GM19035 (cell line): Measurements from ENCODE around the gene GFRA3.
"Not testable (repeated sequence)": the region's sequence is repeated elsewhere in the genome, so short reads cannot be mapped to it uniquely, and the experiment has no call there.

Experiments used
- ATAC-seq: cut with Tn5 transposase; IDR thresholded peaks from one replicate; pipeline ENCODE4 v1.9.1; 2021; ENCODE audit not compliant: unreplicated experiment

GFRA3 gene

DNA sequence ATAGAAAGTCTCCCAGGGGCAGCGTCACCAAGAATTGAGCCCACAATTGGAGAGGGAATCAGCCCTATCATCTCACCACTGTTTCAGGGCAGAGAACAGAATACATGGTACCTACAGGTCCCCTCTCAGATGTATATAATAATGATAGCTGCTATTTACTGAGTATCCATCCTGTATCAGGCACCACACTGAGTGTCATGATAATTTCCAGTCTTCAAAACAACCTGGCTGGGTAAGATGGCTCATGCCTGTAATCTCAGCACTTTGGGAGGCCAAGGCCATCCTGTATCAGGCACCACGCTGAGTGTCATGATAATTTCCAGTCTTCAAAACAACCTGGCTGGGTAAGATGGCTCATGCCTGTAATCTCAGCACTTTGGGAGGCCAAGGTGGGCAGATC lies 26.6 kb downstream of the GFRA3 start:
- not testable (repeated sequence) for ATAC-seq

DNA sequence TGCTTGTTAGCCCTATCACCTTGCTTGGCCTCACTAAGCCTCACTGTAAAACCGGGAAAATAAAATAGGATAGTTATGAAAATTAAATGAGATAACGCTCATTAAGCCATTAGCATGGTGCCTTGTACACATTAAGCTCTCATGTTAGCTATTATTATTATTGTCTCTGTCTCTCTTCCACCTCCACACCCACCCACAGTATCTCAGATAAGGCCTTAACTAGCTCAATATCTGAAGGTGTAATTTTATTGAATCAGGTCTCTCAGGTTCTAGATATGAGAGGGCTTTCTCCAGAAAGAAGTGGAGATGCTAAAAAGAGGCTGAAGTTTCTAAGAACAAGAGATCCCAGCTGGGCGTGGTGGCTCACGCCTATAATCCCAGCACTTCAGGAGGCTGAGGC lies 27.6 kb downstream of the GFRA3 start:
- ATAC-seq: no peak

DNA sequence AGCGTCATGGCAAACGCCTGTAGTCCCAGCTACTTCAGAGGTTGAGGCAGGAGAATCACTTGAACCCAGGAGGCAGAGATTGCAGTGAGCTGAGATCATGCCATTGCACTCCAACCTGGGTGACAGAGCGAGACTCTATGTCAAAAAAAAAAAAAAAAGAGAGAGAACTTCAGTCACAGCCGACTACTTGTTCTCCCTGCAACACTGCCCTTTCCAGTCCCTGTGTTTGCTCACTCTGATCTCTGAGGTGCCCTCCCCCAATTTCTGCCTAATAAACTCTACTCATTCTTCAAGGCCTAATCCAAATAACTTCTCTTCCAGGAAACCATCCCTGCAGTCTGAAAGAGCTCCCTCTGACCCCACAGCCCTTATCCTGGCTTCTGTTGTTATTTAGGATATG lies 28.1 kb downstream of the GFRA3 start:
- ATAC-seq: no peak

DNA sequence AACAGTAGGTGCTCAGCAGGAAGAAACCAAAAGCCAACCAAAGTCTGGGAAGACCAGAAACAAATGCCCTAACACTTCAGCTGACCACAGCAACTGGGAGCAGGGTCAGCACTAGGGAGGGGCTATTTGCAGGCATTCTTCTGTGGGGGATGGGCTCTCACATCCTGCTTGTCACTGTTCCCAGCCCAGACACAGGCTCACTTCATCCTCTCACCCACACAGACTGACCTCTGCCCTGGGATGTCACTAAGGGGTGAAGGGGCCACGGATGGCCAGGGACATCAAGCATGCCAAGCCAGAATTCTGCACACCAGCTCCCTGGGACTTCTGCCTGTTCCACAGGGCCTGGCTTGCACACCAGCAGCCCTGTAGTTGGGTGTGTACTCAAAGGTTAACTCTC lies 28.7 kb downstream of the GFRA3 start:
- no peak for ATAC-seq

DNA sequence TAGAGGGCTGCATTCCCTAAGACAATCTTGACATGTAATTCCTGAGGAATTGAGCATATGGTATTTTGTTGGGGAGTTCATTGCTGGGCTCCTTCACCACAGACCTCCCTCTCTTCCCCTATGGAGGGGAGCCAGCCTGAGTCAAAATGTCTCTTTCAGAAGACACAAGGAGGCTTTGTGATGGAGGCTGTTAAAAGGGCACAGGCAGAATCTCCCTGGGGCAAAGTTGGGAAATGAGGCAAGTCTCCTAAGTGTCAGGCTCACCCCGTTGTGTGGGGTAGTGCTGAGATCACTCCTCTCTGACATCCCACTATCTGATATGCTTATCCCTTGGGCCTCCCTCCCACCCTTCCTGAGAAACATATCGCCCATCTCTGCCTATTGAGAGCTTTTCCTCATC lies 30.6 kb downstream of the GFRA3 start:
- ATAC-seq: no peak

DNA sequence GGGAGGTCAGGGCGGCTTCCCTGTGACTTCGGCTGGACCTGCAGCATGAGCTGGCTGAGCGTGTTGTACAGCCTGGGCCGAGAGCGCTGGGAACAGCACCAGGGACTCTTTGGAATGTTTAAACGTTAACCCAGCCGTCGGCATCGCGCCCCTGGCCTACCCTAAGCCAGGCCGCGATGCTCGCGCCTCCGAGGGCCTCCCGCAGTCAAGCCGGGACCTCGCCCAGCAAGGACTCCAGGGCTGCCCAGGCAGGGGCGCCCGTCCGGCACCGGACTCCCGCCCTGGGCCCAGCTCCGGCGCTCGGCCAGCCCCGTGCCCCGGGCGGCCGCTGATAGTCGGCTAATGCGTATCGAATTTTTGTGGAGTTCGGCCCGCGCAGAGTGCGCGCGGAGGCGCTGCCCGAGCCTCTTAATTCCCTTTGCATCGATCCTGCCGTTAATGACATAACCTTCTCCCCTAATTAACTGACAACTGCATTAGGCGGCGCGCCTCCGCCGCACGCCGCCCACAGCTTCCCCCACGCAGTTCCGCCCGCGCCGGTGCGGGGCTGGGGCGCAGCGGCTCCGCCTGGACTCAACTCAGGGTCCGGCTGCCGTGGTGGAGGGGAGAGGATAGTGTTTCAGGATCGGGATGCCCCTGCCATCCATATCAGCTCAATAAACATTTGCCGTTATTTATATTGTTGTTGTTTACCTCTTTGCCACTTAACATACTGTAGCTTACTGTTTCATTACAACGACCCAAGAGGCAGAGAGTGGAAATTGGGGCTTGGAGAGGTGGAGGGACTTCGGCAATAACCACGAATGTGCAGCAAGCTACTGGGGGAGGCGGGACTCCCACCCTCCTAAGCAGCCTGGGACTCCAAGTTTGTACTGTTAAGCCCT lies 32.5 kb downstream of the GFRA3 start:
- ATAC-seq: no peak

DNA sequence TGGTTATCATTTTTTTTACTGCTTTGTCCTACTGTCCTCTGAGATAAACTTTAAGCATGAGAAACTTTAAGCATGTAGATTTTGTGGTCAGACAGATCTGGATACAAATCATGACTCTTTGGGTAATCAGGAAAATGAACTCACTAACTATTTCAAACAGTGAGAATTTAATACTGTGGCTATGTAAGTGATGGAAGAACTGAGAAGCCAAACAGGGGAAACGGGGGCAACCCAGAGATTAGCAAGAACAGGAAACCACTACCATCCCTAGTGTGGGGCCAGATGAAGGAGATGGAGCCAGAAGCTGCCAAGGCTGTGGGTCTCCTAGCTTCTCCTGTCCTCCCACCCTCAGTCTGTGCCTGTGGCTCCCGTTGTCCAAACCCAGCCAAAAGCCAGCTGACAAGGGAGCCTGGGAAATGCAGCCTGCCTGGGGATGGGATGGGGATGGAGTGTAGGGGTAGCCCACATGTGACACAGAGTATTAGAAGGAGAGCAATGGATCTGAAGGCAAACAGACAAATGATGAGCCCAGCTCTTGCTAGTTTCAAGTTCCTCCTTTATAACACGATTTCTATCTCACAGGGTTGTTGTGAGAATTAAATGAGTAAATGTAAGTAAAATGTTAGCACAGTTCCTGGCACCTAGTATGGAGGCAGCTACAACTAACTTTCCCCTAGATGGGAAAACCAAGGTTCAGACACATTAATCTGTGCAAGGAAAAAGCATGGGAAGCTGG lies 33.6 kb downstream of the GFRA3 start:
- ATAC-seq: no peak

DNA sequence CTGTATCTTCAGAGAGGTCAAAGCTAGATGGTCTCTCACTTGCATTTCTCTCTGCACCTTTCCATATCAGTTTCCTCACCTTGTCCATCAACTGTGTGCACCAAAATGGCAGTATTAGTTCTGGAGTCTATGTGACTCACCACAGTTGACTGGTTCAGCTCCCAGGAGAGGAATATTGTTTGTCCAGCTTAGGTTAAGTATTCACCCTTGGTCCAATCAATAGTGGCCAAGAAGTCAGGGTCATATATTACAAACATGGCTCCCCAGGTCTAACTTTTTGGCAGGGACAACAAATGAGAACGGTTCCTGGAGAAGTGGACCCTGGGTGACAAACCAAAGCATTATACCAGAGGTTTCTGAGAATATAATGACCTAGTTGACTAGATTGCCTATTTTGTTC lies 36.4 kb downstream of the GFRA3 start:
- ATAC-seq: no peak

DNA sequence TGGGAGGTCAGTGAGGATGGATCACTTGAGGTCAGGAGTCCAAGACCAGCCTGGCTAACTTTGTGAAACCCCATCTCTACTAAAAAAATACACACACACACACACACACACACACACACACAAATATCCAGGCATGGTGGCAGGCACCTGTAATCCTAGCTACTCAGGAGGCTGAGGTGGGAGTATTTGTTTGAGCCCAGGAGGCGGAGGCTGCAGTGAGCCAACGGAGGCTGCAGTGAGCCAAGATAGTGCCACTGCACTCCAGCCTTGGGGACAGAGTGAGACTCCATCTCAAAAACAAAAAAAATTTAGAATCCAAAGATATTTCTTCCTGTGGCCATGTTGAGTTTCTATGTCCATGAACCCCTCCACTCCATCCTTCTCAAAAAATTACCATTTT lies 39.8 kb downstream of the GFRA3 start:
- ATAC-seq: no peak

DNA sequence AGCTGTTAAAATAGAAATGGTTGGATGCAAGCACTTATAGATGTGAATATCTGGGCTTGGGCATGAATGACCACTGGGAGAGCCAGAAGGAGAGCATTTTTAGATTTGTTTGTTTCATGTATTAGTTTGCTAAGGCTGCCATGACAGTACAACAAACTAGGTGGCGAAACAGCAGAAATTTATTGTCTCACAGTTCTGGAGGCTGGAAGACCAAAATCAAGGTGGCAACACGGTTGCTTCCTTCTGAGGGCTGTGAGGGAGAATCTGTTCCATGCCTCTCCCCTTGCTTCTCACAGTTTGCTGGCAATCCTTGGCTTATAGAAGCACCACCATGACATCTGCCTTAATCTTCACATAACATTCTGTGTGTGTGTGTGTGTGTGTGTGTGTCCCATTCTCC lies 41.1 kb downstream of the GFRA3 start:
- no peak for ATAC-seq

DNA sequence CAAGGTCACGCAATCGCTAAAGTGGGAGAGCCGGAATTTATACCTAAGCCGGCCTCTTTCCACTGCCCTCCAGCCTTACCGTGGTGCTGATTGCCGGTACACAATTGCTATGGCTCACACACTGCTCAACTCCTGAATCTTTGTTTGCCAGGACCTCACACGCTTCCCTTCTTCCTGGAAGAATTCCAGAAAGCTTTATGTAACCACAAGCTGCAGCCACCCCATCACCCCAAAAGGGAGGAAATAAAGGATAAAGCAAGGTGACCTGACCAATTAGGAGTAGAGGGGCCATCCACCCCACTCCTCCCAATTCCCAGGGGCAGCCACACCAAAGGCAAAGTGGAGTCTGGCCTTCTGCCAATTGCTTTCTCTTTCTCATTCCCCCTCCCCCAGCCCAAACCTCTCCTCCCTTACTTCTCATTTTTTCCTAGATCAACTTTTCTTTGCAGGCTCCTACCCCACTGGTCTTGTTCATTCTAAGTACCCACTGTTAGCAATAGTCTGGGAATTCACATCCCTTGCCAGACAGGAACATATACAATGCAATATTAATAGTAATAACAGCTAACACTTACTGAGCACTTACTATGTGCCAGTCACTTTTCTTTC lies 43.3 kb downstream of the GFRA3 start:
- no peak for ATAC-seq

DNA sequence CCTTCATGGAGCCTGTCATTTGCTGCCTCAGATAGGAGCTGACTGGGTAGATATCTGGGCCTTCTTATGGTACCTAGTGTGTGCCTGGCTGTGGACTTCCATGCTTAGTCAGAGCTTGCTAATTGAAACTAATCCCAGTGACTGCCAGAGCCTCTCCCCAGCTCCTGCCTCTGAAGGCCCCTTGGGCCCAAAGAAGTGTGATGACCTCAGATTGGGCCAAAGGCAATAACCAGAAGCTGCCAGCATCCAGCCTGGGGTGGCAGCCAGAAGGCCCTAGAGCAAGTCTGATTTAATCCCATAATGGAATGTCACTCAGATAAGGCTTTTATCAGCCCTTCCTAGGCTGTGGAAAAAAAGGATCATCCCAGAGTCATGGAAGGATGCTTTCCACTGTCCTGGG lies 44.2 kb downstream of the GFRA3 start:
- no peak for ATAC-seq

DNA sequence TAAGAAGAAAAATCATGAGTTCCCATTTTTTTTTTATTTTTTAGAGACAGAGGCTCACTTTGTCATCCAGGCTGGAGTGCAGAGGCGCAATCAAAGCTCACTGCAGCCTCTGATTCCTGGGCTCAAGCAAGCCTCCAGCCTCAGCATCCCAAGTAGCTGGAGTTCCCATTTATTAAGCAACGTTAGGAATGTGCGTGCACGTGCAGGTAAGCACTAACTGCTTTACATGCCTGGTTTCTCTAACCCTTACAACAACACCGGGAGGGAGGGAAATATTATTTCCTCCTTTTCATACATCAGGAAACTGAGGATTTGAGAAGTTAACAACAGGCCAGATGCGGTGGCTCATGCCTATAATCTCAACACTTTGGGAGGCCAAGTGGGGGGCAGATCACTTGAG lies 45.0 kb downstream of the GFRA3 start:
- ATAC-seq: no peak

DNA sequence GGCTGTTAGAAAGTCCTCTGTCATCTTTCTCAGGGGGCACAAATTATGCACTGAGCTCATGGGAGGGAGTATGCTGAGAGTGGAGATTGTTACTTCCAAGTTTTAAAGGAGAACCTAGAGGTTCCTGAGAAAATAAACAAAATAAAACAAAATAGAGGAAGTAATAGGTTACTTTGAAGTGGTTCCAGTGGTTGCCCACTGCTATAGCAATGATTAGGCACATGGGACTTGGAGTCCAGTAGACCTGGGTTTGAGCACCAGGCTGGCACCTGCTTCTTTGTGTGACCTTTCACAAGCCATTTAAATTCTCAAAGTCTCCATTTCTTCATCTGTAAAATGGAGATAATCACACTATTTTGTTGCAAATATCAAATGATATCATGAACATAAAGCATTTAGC lies 47.5 kb downstream of the GFRA3 start:
- ATAC-seq: no peak

DNA sequence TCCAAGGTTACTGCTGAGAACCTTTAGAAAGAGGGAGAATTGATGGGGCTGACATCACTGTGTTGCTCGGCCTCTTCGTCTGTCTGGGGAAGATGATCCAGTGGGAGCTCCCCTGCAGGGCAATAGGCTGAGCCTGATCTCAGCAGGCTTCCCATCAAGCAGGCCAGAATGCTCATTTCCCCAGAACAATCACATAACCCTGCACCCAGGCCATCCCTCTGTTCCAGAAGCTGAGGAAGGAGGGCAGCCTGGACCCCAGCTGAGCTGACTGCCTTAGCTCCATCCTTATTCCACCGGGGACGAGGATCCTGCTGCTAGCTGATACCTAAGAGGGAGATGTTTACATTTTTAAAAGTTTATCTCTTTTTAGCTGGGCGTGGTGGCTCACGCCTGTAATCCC lies 49.7 kb downstream of the GFRA3 start:
- ATAC-seq: no peak

DNA sequence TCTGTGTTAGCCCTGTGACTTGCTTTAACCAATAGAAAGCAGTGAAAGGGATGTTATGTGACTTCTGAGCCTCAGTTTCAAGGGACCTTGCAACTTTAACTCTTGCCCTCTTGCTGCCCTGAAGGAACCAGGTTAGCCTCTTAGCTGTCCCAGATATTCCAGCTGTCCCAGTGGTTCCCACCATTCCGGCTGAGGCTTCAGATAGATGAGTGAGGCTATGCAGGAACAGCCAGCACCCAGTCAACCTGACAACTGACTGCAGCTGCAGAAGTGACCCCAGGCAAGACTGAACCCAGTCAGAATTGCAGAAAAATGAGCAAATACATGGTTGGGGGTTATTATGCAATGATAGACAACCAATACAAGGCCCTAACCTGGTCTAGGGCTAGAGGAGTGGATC lies 50.9 kb downstream of the GFRA3 start:
- ATAC-seq: no peak

DNA sequence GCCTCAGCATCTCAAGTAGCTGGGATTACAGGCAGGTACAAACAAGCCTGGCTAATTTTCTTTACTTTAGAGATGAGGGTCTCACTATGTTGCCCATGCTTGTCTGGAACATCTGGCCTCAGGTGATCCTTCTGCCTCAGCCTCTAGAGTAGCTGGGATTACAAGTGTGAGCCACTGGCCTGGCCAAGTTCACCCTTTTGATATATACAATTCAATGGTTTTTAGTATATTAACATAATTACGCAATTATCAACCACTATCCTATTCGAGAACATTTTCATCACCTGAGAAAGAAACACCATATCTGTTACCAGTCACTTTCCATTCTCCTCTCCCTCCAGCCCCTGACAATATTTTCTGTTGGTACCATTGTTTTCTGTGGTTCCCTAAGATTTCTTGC lies 57.6 kb downstream of the GFRA3 start:
- no peak for ATAC-seq

DNA sequence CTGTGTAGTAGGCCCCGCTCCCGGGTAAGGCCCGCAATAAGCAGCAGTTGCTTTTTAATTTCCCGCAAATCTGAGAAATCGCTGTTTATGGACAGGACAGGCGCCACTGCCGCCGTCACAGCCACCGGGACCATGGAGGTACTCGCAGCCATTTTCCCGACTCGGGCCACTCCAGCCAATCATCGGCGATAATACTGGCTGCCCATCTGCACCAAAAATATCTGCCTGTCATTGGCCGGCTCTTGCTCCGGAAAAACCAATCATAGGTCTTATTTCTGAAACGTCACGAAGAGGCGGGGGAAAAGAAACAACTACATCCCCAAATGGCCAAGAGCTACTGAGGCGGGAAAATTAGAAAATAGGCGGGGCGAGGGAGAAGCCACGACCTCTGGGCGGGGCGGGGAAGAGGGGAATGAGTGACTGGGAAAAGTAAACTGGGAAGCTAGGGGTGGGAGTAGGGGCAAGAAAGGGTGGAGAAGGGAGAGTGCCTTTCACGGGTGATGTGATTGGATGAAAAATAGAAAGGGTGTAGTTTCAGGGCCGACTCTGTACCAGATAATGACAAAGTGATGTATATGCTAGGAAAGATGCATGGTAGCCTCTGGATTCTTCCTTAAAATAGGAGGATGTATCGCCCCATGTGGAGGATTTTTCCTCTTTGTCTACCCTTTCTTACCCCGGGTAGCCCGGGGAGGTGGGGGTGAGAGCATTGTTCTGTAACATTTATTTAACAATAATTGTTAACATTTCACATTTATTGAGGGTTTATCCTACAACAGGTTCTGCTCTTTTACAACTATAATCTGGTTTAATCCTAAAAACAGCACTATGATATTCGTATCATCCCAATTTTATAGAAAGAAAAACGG lies 61.0 kb downstream of the GFRA3 start, which contains the start of gene CDC23:
TSS of gene CDC23 (minus strand) at position 163 of the 869 bp plus-strand sequence. CDS start at position 152, 11 bp downstream.
- peak; percentile 97 for ATAC-seq

DNA sequence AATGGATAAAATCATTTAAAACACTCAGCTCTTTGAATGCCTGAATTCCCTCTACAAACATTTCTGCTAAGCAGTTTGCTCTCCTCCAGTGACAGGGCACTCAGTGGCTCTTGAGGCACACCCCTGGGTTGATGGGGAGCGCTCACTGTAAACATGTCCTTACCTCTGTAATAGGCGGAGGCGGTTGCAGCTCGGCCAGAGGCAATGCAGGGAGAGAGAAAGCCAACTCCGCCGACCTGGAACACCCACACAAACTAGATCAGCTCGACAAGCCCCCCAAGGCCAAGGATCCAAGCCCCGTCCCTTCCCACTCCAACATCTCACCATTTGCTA lies 61.6 kb downstream of the GFRA3 start:
- ATAC-seq: peak; percentile 18

DNA sequence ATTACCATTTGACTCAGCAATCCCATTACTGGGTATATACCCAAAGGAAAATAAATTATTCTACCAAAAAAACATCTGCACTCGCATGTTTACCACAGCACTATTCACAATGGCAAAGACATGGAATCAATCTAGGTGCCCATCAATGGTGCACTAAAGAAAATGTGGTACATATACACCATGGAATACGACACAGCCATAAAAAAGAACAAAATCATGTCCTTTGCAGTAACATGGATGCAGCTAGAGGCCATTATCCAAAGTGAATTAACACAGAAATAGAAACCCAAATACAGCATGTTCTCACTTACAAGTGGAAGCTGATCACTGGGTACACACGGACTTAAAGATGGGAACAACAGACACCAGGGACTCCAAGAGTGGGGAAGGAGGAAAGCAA lies 63.4 kb downstream of the GFRA3 start:
- ATAC-seq: no peak
